GM13976 (cell line): ENCODE measurements around the gene ULK1.

Experiments used
- DNase-seq: peaks from one replicate; pipeline ENCODE4 v3.0.0; 2012; ENCODE audit warnings: low spot score
- in situ Hi-C: fragments of 300-500 bp; cut with MboI; formaldehyde crosslinking; loops from one replicate; pipeline ENCODE4 v1.12.0; 2022; ENCODE audit warnings: low sequenced_read_pairs, mixed read lengths, inconsistent platforms; ENCODE audit not compliant: unreplicated experiment
- TF ChIP-seq, protein P1 (sequence below): IDR thresholded peaks from 2 replicates; pipeline ENCODE4 v1.5.1; 2012; ENCODE audit warnings: borderline replicate concordance, mild to moderate bottlenecking; ENCODE audit not compliant: insufficient read depth; ENCODE audit errors: extremely low read depth, missing control alignments, control extremely low read depth

The ULK1 gene

DNA sequence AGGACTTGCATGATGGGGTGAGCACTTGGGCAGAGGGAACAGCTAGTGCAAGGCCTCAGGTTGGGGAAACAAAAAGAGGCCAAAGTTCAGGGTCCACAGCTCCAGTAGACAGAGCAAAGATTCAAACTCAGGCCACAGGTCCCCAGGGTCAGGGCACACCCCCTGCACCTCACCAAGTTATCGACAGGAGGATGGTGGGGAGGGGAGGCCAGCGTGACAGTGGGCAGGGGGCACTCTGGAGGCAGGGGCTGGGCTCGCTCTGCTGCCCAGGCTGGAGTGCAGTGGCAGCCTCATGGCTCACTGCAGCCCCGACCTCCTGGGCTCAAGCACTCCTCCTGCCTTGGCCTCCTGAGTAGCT is 32.4 kb upstream of the ULK1 start:
- TF ChIP-seq, protein P1, sequence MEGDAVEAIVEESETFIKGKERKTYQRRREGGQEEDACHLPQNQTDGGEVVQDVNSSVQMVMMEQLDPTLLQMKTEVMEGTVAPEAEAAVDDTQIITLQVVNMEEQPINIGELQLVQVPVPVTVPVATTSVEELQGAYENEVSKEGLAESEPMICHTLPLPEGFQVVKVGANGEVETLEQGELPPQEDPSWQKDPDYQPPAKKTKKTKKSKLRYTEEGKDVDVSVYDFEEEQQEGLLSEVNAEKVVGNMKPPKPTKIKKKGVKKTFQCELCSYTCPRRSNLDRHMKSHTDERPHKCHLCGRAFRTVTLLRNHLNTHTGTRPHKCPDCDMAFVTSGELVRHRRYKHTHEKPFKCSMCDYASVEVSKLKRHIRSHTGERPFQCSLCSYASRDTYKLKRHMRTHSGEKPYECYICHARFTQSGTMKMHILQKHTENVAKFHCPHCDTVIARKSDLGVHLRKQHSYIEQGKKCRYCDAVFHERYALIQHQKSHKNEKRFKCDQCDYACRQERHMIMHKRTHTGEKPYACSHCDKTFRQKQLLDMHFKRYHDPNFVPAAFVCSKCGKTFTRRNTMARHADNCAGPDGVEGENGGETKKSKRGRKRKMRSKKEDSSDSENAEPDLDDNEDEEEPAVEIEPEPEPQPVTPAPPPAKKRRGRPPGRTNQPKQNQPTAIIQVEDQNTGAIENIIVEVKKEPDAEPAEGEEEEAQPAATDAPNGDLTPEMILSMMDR = no peak
- no peak for DNase-seq
- in situ Hi-C loops = no loop called here

DNA sequence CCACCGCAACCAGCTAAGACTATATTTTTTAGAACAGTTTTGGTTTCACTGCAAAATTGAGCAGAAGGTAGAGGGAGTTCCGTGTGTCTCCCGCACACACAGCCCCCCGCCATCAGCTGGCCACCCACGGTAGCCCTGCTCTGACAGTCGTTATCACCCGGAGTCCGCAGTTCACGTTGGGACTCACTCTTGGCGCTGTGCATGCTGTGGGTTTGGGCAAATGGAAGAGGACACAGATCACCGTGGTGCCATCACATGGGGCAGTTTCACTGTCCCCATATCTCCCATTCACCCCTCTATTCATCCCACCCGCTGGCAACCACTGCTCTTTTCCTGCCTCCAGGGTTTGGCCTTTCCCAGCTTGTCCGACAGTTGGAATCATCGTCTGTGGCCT is 31.8 kb upstream of the ULK1 start:
- TF ChIP-seq, protein P1 = no peak
- in situ Hi-C loops = no loop called here

DNA sequence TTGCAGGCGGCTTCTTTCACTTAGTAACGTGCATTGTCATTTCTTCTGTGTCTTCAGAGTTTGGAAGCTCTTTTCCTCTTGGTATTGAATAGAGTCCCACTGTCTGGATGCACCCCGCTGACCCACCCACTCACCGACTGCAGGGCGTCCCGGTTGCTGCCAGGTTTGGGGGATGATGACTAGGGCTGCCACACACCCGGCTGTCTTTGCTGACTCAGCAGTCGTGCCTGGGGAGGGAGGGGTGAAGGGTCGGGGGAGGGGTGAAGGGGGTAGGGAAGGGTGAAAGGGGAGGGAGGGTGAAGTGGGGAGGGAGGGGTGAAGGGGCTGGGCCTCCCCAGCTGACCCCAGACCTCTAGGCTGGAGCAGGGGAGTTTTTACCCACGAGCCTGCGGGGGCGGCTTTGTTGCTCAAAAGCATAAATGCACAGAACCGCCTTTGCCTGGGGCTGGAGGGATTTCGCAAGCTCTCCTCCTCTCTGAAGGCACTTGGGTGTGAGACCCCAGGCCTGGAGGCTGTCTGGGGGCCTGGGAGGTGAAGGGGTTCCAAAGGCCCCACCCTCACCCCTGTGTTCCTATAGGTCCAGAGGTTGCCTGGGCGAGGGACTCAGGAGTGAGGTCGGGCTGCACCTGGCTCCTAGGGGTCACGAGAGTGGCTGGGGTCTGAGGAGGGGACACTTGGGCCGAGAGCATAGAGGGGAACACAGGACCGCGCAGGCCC is 31.3 kb upstream of the ULK1 start:
- in situ Hi-C loops = no loop called here
- TF ChIP-seq, protein P1 = no peak
- DNase-seq = no peak

More for the DNA sequence above, 31.8 kb upstream of the ULK1 start:
- DNase-seq = no peak

DNA sequence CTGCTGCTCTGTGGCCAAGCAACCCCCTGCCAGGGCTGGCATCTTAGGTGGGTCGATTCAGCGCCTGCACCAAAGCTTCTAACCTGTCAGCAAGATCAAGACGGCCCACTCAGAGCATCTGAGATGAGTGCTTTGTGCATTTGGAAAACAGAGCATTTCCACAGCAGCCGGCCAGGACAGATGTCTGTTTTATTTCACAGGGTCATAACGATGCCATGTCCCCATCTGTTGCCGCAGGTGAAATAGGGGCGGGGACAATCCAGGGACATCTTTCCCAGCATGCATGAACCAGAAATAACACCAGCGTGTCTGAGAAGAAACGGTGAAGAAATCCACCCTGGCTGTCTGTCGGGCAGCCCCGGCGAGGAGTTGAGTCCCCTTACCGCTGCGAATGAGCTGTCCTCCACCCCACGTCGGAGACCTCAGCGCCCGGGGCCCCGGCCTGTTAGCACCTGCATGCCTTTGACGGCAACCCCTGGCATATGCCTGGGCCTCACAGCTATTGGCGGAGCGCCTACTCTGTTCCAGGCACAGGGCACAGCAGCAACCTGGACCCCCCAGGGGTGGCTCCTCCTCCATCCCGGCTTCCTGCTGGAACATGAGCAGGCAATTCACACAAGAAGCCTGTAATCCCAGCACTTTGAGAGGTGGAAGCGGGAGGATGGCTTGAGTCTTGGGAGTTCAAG is 30.6 kb upstream of the ULK1 start:
- DNase-seq = no peak
- TF ChIP-seq, protein P1 = no peak
- in situ Hi-C loops = no loop called here

DNA sequence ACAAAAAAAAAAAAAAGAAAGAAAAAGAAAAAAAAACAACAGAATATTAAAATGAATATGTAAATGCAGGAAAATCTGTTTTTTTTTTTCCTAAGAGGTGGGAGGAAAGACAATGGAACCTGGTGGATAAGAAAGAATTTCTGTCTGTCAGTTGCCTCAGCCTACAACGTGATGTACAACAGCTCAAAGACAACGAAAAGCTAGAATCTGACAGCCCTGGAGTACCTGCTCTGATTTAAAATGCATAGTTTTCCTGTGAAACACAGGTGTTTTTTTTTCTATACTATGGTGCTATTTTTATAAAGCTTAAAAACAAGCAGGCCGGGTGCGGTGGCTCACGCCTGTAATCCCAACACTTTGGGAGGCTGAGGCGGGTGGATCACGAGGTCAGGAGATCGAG is 30.0 kb upstream of the ULK1 start:
- in situ Hi-C loops = no loop called here
- TF ChIP-seq, protein P1 = no peak
- no peak for DNase-seq

DNA sequence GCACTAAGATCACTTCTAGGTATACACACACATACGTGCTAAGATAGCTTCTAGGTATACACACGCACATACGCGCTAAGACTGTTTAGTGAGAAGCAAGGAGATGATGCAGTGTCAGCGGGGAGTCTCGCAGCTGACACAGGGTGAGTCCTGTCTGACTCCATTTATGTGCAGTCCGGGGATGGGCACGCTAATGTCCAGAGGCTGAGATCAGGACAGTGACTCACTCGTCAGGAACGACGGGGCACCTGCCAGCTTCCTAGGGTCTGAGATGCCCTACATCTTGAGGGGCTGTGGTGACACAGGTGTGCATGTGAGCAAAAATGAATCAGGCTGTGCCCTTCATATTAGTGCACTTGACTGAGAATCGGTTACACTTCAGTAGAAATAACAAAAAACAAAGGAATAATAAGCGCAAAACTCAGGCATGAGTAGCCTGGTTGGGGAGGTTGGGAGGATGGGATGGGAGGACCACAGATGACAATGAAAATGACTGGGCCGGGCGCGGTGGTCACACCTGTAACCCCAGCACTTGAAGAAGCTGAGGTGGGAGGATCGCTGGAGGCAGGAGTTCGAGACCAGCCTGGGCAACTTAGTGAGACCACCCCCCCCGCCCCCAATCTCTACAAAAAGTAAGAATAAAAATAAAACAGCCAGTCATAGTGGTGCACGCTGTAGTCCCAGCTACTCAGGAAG is 29.1 kb upstream of the ULK1 start:
- TF ChIP-seq, protein P1 = no peak
- in situ Hi-C loops = no loop called here
- no peak for DNase-seq
